ENCODE data around the gene QRICH1. TPM values are rescaled to one million over a fixed set of nuclear protein-coding genes. Genes with fewer than 3 reads are reported as not detected.
A peak's percentile ranks its signal among the peaks of the same experiment; 100 is the strongest.

Gene QRICH1
- total and polyA plus RNA-seq, 2 donors (not counting 3 experiments of a cell fraction or from before 2014, with no cell fraction given), result 89.7 to 116 TPM

DNA sequence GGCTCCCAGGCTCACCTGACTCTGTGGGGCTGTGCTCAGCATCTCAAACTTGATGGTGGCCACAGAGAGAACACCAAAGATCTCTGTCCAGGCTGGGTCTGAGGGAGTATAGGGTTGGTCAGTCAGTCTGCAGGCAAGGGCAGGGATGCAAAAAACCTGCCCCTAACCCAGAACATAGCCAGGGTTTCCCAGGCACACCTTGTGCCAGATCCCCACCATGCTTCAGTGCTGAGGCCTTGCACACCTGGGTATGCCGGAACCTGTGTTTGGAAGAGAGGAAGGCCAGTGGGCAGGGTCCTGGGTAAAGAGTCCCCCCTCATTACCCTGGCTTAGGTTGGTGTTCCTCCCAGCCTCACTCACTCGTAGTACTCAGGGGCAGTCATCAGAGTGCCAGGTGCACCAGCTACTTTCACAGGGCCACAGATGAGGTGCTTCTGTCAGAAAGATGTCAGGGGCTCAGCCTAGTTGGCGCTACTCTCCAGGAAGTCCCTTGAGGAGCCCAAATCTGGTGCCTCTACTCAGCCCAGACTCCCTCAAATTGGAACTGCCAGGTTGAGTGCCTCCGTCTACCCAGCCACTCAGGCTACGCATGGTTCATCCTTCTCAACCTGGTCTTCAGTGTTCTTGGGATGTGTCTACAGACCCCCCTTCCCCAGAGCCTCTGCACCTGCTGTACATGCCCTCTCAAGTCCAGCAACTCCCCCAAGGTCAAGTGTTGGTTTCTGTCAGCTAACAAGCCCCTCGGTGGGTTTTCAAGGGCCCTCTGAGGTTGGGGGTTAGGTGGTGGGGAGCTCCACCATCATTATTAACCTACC lies 77.2 kb downstream of the QRICH1 start:
- no peak overlapping the region for H2AFZ ChIP-seq (ENCODE audit: low read depth, low read length)
- CTCF ChIA-PET, result interaction anchor here (1.2 to 8.3 kb wide), 3 partner anchors 9 to 28 kb away, joined by 5 to 127 read pairs (median 10); partner anchors contain the start of genes P4HTM and WDR6
- DNase-seq (ENCODE audit: low read depth, low spot score) (no peak), FAIRE-seq (no peak)
- no TSS peak for BruUV-seq (replicated peaks)
- peaks cover 5 to 48% of the 10 kb centered on the region in 2 experiments for H3K36me3 ChIP-seq (ENCODE audit: control insufficient read depth in 2 of 2, extremely low read depth in 1 of 2, insufficient read depth in 2 of 2, low read length in 2 of 2)
- no peak overlapping the region for H3K4me2 ChIP-seq (ENCODE audit: insufficient read depth, low read length)
- TF ChIP-seq MYC (IDR thresholded peaks at IDR 0.05; ENCODE audit: low read depth, low read length), result no peak
- TF ChIP-seq FOS (IDR thresholded peaks at IDR 0.05; ENCODE audit: borderline replicate concordance, insufficient read depth, low read length), result no peak
- TF ChIP-seq, protein P1, sequence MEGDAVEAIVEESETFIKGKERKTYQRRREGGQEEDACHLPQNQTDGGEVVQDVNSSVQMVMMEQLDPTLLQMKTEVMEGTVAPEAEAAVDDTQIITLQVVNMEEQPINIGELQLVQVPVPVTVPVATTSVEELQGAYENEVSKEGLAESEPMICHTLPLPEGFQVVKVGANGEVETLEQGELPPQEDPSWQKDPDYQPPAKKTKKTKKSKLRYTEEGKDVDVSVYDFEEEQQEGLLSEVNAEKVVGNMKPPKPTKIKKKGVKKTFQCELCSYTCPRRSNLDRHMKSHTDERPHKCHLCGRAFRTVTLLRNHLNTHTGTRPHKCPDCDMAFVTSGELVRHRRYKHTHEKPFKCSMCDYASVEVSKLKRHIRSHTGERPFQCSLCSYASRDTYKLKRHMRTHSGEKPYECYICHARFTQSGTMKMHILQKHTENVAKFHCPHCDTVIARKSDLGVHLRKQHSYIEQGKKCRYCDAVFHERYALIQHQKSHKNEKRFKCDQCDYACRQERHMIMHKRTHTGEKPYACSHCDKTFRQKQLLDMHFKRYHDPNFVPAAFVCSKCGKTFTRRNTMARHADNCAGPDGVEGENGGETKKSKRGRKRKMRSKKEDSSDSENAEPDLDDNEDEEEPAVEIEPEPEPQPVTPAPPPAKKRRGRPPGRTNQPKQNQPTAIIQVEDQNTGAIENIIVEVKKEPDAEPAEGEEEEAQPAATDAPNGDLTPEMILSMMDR (IDR thresholded peaks at IDR 0.05; ENCODE audit: extremely low read depth in 1 of 2, insufficient read depth in 1 of 2, low read depth in 1 of 2, low read length in 2 of 2), result no peak
- TF ChIP-seq EZH2 (IDR thresholded peaks at IDR 0.05; ENCODE audit: borderline replicate concordance, low read depth, low read length, severe bottlenecking), result no peak
- peak; percentile 23 for TF ChIP-seq POLR2A (IDR thresholded peaks at IDR 0.05; ENCODE audit: low read depth, low read length)
- no peak for TF ChIP-seq GATA2 (IDR thresholded peaks at IDR 0.05; ENCODE audit: insufficient read depth, insufficient read length, low read depth, low read length)
- TF ChIP-seq, protein P2, sequence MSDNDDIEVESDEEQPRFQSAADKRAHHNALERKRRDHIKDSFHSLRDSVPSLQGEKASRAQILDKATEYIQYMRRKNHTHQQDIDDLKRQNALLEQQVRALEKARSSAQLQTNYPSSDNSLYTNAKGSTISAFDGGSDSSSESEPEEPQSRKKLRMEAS (IDR thresholded peaks at IDR 0.05; ENCODE audit: insufficient read depth, insufficient read length), result no peak
- no peak for TF ChIP-seq JUN (IDR thresholded peaks at IDR 0.05; ENCODE audit: borderline replicate concordance, insufficient read depth, insufficient read length, low read depth)
- TF ChIP-seq POLR2AphosphoS5 (IDR thresholded peaks at IDR 0.05; ENCODE audit: insufficient read depth, low read depth, low read length), result peak; percentile 62
- H3K4me3 ChIP-seq (replicated peaks in 1 of 3; ENCODE audit: insufficient read depth in 1 of 3, low read depth in 1 of 3, low read length in 3 of 3), result no peak overlapping the region
- H3K9ac ChIP-seq (replicated peaks; ENCODE audit: extremely low read depth, insufficient read depth, low read length), result no peak overlapping the region
- no peaks in the 10 kb centered on the region for H3K27me3 ChIP-seq (ENCODE audit: control insufficient read depth in 2 of 2, insufficient read depth in 2 of 2, low read length in 2 of 2)
- dilution Hi-C loops (cut with MboI; ENCODE audit: extremely low pct_ligation_motif_present, low sequenced_read_pairs), result no loop called here
- POLR2A ChIA-PET, result interaction anchor here (4.2 kb wide), 1 partner anchor 9 kb away, joined by 17 read pairs; the partner anchor contains the start of gene WDR6
- H3K4me1 ChIP-seq (ENCODE audit: control insufficient read depth, extremely low read depth, insufficient read depth, low read length), result peaks cover 22% of the 10 kb centered on the region
- intact Hi-C loops (cut with micrococcal nuclease), result no loop called here
- H3K9me3 ChIP-seq (replicated peaks; ENCODE audit: control insufficient read depth, insufficient read depth, low read length), result no peaks in the 10 kb centered on the region
- no peaks in the 10 kb centered on the region for H4K20me1 ChIP-seq (replicated peaks; ENCODE audit: control insufficient read depth, extremely low read depth, insufficient read depth, low read length)
- no peak overlapping the region for H3K27ac ChIP-seq (ENCODE audit: insufficient read depth, low read depth, low read length)
- peaks cover 27% of the 10 kb centered on the region for H3K79me2 ChIP-seq (ENCODE audit: control insufficient read depth, insufficient read depth, low read length)
- no peaks in the 10 kb centered on the region for H3K9me1 ChIP-seq (replicated peaks; ENCODE audit: control insufficient read depth, extremely low read depth, insufficient read depth, low read length)
